GM18517 (cell line): Measurements from ENCODE around the gene PPP1R18.
"Not testable (repeated sequence)": the region's sequence is repeated elsewhere in the genome, so short reads cannot be mapped to it uniquely, and the experiment has no call there.

ENCODE experiments used
- ATAC-seq: cut with Tn5 transposase; IDR thresholded peaks from one replicate; pipeline ENCODE4 v1.9.1; 2021; ENCODE audit warnings: mild to moderate bottlenecking, moderate library complexity; ENCODE audit not compliant: unreplicated experiment

PPP1R18 gene, protein sequence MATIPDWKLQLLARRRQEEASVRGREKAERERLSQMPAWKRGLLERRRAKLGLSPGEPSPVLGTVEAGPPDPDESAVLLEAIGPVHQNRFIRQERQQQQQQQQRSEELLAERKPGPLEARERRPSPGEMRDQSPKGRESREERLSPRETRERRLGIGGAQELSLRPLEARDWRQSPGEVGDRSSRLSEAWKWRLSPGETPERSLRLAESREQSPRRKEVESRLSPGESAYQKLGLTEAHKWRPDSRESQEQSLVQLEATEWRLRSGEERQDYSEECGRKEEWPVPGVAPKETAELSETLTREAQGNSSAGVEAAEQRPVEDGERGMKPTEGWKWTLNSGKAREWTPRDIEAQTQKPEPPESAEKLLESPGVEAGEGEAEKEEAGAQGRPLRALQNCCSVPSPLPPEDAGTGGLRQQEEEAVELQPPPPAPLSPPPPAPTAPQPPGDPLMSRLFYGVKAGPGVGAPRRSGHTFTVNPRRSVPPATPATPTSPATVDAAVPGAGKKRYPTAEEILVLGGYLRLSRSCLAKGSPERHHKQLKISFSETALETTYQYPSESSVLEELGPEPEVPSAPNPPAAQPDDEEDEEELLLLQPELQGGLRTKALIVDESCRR

DNA sequence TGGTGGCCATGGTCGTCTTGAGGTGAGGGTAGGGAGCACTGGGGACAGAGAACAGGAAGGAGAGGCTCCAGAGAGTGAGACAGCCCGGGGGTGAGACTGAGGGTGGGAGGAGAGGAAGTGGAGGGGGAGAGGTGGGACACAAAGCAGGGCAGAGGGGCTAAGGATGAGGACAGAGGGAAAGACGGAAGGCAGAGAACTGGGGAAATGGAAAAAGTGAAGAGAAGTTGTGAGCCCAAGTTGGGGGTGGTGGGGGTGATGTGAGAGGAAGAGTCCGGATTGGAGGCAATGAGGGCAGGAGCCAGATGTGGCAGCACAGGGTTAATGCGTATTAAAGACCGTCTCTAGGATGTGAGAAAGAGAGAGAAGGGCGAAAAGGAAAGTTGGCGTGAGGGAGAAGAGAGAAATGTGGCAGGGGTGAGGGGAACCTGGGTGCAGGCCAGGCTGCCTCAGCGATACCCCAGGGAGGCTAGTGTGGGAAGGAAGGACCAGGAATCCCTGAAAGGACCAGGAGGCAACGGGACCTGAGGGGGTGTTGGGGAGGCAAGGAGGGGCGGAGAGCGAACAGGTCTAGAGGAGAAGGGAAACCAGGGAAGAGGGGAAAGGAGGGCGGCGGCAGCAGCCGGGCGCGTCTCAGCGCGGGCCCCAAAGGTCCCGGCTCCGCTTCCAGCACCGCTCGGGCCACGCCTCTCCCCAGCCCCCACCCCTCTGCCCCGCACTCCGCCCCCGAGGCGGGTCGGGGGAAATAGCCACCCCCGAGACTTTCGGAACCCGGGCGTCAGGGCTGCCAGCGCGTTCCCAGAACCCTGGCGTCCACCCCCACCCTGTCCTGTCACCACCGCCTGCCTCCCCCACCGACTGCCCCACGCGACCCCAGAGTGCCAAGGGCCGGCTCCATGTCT lies at the start of gene PPP1R18:
Gene PPP1R18 (minus strand): TSS at position 637 of the 899 bp plus-strand sequence. CDS start 627 bp downstream, at position 10.
- no peak for ATAC-seq

DNA sequence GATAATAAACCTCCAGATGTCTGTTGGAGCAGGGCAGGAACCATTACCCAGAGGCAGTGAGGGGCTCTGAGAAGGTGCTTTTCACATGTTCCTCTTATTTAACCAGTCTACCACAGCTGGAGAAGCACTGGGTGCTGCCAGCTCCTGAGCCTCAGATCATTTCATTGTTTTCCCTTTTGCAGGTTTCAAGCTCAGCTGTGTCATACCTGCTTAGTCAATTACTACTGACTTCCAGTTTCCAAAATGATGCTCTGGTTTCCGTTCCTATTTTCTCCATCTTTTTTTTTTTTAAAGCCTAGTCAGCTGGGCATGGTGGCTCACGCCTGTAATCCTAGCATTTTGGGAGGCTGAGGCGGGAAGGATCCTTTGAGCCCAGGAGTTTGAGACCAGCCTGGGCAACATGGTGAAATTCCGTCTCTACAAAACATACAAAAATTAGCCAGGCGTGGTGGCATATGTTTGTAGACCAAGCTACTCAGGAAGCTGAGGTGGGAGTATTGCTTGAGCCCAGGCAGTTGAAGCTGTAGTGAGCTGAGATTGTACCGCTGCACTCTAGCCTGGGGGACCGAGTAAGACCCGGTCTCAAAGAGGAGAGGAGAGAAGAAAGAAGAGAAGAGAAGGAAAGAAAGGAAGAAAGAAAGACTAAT lies 49.3 kb upstream of the PPP1R18 start:
- no peak for ATAC-seq

DNA sequence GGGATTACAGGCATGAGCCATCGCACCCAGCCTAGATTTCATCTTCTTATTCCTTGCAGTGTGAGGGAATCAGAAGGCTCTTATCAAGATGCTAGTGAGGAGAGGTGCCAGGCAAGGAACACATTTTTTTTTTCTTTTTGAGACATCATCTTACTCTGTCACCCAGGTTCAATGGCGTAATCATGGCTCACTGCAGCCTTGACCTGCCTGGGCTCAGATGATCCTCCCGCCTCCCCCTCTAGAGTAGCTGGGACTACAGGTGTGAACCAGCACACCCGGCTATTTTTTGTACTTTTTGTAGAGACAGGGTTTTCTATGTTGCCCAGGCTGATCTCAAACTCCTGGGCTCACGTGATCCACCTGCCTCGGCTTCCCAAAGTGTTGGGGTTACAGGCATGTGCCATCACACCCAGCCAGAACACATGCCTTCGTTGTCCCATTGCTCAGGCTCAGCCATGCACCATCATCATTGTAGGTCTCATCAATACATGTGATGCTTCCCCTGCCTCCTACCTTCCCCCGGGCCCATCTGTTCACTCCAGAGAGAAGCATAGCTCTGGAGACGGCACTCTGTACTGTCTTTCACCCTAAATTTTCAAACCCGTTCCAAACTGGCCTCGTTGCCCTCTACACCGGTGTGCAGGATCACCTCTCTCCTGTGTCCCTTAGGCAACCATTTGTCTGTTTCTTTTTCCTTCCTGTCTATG lies 45.9 kb upstream of the PPP1R18 start:
- no peak for ATAC-seq

DNA sequence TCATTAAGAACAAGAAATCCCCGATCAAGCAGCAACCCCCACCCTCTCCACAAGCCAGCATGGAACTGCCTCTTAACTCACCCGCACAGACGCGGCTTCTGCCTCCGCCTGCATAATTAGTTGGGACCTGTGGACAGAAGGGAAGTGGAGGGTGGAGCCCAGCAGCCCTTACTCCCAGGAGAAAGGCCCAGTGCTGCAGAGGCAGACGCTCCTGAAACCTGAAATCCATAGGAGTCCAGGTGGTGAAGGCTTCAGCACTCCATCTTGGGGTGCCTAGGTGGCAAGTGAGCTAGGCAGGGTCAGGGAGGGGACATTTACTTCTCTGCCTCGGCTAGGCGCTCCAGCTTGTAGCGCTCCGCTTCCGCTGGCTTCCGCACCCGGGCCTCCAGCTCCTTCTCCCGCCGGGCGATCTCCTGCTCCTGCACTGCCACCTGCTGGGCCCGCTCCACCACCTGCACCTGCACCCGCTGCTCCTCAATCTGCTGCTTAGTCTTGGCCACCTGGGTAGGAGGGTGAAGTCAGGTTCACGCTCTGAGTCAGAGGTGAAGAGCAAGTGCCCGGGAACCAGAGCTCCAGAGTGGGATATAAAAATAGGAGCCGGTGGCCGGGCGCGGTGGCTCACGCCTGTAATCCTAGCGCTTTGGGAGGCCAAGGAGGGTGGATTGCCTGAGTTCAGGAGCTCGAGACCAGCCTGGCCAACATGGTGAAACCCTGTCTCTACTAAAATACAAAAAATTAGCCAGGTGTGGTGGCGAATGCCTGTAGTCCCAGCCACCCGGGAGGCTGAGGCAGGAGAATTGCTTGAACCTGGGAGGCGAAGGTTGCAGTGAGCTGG lies 44.4 kb upstream of the PPP1R18 start:
- no peak for ATAC-seq

DNA sequence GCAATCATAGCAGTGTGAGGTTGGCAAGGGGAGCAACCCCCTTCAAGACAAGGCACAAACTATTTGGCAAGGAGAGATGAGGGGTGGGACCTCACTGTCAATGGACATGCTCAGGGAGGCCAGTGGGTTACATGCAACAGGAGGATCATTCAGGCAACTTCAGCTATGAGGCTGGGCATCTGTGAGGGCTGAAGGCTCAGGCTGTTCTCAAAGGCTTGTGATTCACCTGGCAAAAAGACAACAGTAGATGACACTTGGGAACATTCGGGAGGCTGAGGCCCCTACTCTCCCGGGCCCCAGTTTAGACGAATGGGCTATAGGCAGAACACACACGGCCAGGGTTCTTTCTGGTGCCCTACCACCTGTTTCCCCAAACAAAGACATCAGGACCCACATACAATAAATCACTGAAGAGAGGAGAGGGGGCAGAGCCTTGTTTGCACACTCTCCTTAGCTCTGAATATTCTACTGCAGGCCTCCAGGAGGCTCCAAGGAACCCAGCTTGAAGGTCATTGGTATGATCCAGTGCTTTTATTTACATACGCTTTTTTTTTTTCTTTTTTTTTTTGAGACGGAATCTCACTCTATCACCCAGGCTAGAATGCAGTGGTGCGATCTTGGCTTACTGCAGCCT lies 41.6 kb upstream of the PPP1R18 start:
- ATAC-seq: no peak

DNA sequence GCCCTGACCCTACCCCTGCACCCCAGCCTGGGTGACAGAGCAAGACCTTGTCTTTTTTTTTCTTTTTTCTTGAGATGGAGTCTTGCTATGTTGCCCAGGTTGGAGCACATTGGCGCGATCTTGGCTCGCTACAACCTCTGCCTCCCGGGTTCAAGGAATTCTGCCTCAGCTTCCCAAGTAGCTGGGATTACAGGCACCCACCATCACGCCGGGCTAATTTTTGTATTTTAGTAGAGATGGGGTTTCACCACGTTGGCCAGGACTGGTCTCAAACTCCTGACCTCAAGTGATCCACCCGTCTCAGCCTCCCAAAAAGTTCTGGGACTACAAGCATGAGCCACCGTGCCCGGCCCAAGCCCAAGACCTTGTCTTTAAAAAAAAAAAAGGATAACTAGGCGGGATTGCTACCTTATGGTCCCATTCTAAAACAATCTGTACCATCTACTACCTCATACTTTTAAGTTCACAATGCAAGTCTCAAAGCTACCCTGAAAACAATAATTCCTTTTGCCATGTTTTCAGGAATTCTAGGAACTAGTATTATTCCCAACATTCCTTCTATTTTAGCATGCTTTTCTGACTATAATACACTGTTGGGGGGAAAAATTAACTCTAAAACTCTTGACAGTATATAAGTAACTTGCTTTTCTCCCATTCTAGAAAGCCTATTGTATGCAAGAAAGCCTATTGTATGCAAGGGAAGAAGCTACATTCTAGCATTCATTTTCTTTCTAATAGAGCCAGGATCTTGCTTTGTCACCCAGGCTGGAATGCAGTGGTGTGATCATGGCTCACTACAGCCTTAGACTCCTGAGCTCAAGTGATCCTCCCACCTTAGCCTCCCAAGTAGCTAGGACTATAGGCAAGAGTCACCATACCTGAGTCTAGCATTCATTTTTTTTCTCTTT lies 40.3 kb upstream of the PPP1R18 start:
- no peak for ATAC-seq

DNA sequence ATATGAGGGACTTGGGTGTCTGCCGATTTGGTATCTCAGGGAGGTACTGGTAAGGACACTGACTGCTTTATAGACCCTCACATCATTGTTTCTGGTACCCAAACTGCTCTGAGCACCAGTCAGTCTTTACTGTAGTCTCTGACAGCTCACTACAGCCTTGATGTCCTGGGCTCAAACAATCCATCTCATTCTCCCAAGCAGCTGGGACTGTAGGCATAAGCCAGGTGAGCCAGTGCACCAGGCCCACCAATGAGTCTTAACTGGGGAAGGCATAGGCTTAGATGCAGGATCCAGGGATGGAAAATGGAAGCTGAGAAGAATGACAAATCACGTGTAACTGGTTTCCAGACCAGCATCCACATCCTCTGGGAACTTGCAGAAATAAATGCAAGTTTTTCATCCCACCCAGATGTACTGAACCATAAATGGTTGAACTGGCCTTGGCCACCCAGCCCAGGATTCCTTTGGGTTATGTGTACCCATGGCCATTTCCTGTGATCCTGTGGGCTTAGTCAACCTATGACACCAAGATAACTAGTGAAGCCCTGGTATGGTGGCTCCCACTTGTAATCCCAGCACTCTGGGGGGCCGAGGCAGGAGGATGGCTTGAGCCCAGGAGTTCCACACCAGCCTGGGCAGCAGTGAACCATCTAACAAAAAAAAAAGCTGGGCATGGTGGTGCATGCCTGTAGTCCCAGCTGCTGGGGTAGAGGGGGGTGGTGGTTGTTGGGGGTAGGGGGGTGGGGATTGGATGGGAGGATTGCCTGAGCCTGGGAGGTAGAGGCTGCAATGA lies 39.5 kb upstream of the PPP1R18 start:
- no peak for ATAC-seq

DNA sequence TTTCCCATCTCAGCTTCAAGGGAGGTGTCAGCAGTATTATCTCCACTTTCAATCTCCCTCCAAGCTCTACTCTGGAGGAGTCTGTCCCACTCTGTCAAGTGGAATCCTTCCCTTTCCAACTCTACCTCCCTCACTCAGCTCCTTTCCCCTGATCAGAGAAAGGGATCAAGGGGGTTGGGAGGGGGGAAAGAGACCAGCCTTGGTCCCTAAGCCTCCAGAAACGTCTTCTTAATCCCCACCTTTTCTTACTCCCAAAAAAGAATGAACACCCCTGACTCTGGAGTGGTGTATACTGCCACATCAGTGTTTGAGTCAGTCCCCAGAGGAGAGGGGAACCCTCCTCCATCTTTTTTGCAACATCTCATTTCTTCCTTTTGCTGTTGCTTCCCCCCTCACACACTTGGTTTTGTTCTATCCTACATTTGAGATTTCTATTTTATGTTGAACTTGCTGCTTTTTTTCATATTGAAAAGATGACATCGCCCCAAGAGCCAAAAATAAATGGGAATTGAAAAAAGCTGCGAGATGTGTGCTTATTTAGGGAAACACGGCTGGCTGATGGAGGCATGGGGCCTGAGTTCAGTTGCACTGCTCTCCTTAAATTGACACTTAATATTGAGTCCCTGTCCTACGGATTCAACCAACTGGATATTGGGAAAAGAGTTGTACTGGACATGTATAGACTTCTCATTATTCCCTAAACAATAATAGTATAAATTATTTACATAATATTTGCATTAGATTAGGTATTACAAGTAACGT lies 38.6 kb upstream of the PPP1R18 start:
- ATAC-seq: no peak

DNA sequence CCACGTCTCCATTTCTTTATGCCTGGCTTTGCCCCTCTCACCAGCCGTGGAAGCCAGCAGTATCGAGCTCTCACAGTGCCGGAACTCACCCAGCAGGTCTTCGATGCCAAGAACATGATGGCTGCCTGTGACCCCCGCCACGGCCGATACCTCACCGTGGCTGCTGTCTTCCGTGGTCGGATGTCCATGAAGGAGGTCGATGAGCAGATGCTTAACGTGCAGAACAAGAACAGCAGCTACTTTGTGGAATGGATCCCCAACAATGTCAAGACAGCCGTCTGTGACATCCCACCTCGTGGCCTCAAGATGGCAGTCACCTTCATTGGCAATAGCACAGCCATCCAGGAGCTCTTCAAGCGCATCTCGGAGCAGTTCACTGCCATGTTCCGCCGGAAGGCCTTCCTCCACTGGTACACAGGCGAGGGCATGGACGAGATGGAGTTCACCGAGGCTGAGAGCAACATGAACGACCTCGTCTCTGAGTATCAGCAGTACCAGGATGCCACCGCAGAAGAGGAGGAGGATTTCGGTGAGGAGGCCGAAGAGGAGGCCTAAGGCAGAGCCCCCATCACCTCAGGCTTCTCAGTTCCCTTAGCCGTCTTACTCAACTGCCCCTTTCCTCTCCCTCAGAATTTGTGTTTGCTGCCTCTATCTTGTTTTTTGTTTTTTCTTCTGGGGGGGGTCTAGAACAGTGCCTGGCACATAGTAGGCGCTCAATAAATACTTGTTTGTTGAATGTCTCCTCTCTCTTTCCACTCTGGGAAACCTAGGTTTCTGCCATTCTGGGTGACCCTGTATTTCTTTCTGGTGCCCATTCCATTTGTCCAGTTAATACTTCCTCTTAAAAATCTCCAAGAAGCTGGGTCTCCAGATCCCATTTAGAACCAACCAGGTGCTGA lies 37.6 kb upstream of the PPP1R18 start:
- not testable (repeated sequence) for ATAC-seq

DNA sequence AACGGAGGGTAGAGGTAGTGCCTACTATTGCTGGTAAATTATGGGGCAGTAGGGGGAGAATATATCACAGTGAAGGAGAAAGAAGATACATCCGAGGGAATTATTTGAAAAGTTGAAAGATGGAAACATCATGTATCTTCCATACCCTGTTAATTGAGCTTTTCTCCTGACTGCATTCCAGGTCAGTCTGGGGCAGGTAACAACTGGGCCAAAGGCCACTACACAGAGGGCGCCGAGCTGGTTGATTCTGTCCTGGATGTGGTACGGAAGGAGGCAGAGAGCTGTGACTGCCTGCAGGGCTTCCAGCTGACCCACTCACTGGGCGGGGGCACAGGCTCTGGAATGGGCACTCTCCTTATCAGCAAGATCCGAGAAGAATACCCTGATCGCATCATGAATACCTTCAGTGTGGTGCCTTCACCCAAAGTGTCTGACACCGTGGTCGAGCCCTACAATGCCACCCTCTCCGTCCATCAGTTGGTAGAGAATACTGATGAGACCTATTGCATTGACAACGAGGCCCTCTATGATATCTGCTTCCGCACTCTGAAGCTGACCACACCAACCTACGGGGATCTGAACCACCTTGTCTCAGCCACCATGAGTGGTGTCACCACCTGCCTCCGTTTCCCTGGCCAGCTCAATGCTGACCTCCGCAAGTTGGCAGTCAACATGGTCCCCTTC lies 36.9 kb upstream of the PPP1R18 start:
- ATAC-seq: not testable (repeated sequence)

DNA sequence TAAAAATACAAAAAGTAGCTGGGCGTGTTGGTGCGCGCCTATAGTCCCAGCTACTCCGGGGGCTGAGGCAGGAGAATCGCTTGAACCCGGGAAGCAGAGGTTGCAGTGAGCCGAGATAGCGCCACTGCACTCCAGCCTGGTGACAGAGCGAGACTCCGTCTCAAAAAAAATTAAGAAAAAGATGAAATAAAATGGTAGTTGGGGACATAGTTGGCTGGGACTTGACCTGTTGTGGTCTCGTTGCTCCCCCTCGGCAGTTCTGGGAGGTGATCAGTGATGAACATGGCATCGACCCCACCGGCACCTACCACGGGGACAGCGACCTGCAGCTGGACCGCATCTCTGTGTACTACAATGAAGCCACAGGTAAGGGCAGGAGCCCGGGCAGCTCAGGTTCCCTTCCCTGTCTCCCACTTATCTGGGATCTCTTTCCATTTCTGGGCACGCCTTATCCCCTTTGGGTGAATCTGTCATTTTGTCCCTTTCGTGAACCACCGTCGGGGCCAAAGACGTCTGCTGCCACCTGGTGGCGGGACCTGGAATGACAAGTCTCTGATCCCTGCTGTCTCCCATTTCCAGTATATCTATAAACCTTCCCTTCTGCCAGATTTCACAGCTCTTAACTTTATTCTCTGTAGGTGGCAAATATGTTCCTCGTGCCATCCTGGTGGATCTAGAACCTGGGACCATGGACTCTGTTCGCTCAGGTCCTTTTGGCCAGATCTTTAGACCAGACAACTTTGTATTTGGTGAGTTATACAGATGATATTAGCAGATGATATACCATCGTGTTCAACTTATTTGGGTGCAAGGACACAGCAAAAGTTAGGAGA lies 36.1 kb upstream of the PPP1R18 start:
- peak; percentile 29 for ATAC-seq

DNA sequence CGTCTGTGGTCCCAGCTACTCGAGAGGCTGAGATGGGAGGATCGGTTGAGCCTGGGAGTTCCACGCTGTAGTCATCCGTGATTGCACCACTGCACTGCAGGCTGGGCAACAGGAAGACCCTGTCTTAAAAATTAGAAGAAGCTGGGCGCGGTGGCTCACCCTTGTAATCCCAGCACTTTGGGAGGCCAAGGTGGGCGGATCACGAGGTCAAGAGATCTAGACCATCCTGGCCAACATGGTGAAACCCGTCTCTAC lies 35.5 kb upstream of the PPP1R18 start:
- ATAC-seq: not testable (repeated sequence)

DNA sequence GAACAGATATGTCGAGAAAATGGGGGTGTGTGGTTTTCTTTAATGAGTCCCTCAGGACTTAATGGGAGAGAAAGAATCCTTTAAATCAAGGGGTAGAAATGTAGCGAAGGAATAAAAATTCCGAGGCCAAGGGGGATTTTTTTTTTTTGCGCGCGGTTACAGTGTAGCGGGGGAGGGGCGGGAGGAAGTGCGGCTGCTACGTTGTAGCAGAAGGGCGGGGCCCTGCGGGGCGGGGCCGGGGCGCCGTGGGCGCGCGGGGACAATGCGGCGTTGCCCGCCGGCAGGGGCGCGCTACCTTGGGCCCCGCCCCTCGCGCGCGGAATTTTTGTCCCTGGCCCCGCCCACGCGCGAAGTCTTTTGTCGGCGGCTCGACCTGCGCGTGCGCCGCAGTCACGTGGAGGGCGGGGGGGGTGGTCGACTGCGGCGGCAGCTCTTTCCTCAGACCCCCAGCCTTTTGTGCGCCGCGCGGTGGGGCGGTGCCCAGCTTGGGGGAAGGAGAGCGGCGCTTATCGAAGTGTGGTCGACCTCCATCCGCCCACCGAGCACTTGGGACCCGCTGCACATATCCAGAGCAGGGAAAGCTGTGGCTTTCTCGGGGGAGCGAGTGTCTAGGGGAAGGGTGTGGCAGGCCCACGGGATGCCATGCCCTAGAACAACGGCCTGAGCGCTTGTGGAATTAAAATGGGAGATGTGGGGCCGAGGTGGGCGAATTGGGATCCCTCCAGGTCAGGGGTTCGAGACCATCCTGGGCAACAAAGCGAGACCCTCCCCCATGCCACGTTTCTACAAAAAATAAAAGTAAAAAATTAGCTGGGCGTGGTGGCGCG lies 35.0 kb upstream of the PPP1R18 start:
- no peak for ATAC-seq
